CD1c-positive myeloid dendritic cell (primary cell): ENCODE results near the gene AQP11.
"Not testable (repeated sequence)": the region's sequence is repeated elsewhere in the genome, so short reads cannot be mapped to it uniquely, and the experiment has no call there.

Experiments
- DNase-seq: peaks from one replicate; pipeline ENCODE4 v3.0.0-alpha.2; 2016; ENCODE audit errors: extremely low spot score

AQP11 gene, protein sequence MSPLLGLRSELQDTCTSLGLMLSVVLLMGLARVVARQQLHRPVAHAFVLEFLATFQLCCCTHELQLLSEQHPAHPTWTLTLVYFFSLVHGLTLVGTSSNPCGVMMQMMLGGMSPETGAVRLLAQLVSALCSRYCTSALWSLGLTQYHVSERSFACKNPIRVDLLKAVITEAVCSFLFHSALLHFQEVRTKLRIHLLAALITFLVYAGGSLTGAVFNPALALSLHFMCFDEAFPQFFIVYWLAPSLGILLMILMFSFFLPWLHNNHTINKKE

DNA sequence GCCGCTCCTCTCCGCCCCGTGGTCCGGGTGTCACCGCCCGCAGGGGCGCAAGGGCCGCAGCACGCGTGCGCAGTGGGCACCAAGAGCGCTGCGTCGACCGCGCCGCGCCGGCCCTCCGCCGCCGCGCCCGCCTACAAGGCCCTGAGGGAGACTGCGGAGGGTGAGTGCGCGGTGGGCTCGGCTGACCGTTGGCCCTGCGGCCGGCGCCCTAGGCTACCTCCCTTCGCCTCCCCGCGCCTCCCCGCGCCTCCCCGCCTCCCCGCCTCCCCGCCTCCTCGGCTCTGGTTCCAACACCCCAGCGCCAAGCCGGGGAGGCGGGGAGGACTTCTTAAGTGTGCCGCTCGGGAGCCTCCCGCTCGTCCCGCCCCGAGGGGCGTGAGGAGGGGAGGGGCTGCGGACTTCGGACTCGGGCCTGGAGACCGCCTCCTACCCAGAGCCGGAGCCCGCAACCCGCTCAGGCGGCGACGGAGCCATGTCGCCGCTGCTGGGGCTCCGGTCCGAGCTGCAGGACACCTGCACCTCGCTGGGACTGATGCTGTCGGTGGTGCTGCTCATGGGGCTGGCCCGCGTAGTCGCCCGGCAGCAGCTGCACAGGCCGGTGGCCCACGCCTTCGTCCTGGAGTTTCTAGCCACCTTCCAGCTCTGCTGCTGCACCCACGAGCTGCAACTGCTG lies at the start of gene AQP11:
Gene AQP11 (plus strand): TSS at position 433 of the 673 bp plus-strand sequence. CDS start 40 bp downstream, at position 473.
- DNase-seq = peak; percentile 86

DNA sequence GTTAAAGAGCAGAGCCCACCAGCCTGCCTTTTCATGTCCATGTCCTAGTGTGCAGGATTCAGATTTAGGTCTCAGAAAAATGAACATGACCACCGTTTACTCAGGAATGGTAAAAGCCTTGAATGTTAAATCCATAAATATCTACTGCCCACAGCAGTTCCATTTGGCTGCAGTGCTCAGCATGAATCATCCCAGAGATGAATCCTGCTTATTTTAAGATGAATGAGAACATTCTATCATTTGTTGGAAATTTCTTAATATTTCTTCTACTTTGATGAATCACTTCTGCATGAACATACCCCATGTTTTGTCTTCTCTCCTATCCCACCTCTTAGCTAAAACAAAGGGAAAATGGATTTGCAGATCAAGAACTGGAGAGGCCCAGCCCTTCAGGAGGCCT lies 47.5 kb upstream of the AQP11 start:
- DNase-seq = no peak

DNA sequence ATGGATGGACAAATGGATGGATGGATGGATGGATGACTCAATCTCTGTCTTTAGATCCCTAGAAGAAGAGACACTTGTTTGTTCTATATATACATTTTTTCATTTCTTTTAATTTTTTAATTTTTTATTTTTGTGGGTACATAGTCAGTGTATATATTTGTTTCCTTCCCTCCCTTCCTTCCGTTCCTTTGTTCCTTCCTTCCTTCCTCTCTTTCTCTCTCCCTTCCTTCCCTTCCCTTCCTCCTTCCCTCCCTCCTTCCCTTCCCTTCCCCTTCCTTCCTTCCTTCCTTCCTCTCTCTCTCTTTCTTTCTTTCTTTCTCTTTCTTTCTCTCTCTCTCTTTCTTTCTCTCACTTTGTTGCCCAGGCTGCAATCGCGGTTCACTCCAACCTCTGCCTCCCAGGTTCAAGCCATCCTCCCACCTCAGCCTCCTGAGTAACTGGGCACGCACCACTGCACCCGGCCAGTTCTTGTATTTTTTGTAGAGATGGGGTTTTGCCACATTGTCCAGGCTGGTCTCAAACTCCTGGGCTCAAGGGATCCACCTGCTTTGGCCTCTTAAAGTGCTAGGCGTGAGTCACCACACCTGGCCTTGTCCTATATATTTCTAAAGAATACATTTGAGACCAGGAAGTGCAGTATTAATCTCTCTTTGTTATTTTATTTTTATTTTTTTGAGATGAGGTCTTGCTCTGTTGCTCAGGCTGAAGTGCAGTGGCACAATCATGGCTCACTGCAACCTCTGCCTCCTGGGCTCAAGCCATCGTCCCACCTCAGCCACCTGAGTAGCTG lies 42.5 kb upstream of the AQP11 start:
- no peak for DNase-seq

DNA sequence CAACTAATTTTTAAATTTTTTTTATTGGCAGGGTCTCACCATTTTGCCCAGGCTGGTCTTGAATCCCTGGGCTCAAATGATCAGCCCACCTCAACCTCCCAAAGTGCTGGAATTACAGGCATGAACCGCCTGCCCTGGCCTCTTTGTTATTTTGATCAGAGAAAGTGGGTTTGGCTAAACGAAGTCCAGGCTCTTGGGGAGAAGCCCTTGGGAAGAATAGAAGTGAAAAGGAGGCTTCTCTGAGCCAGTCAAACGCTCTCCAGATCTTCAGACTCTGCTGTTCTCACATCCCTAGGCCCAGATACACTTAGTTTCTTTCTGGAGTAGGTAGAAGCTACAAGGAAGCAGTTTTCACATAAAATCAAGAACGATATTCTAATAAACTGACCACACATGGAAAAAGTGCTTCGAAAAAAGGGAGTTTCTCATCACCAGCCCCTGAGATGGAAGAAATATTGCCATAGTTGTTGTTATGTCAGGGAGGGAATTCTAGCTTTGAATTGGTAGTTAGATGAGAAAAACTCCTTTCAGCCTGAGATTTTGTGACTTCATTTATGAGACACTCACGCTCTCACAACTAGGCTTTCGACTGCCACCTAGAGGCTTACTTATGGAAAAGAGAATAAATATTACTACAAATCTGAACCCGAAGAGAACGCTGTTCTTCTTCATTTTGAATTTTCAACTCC lies 41.7 kb upstream of the AQP11 start:
- peak; percentile 68 for DNase-seq

DNA sequence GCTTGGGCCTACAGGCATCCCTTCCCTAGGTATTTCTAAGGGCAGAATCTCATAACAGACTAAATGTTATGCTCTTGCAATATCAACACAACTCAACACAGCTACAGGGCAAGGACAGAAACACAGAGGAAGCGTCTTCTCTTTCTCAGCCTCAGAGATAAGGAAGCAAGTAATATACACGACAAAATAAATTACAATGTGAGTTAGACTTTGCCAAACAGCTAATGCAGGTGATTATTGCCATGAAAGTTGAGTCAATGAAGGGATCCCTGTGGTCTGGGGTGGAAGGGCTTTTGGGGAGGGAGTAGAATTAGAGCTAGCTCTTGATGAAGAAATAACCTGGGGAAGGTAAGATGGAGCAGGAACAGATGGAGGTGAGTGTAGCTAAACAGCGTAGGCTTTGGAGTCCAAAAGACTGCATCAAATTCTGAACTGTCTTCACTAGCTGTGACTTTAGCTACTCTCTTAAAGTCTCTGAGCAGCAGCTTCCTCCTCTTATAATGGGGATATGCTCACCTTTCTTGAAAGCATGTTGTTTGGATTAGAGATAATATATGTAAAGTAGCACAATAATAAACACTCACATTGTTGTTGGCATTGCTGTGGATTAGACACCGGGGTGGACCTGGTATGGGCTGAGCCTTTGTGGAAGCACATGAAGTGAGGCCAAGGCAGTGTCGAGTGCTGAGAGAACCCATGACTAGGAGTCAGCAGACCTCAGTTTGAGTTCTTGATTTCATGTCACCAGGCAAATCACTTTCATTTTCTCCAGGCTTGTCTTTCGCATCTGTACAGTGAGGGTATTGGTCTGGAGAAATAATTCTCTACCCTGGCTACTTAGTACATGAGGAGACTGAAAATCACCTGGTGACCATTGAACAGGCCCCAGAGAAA lies 41.0 kb upstream of the AQP11 start:
- no peak for DNase-seq

DNA sequence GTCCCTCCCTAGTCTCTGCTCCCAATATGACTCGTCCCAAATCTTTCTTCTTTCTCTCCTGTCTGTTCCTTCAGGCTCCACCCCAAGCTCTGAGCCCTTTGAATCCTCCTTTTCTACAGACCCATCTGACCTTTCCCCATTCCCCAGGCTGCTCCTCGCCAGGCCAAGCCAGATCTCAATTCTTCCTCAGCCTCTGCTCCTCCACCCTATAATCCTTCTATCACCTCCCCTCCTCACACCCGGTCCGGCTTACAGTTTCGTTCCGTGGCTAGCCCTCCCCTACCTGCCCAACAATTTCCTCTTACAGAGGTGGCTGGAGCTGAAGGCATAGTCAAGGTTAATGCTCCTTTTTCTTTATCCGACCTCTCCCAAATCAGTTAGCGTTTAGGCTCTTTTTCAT lies 38.3 kb upstream of the AQP11 start:
- not testable (repeated sequence) for DNase-seq

DNA sequence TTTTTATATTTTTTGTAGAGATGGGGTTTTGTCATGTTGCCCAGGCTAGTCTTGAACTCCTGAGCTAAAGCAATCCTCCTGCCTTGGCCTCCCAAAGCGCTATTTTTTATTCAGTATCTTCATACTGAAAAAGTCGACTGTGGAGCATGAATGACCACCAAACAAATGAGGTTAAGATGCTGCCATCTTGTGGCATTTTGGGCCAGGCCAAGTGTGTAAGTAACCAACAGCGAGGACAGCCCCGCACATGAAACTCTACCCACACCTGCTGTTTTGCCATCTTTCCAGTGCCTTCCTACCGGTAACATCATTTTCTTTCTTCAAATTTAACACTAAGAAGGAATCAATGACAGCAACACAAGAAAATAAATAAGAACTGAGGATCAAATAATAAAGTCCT lies 32.2 kb upstream of the AQP11 start:
- no peak for DNase-seq

DNA sequence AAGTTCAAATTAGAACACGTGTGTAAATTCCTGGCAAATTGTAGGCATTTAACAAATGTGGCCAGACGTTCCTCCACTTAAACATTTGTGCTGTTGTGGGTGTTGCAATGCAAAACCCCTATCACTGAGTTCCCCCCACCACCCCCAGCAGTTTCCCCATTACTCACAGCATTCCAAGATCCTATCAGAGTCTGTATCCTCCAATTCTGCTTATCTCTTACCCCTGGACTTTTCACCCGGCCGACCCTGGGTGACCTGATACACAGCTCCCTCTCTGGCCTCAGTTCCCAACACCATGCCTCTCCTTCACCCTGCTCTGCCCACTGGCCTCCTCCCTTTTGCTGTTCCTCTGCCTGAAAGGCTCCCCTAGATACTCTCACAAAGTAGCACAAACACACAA lies 31.4 kb upstream of the AQP11 start:
- no peak for DNase-seq

DNA sequence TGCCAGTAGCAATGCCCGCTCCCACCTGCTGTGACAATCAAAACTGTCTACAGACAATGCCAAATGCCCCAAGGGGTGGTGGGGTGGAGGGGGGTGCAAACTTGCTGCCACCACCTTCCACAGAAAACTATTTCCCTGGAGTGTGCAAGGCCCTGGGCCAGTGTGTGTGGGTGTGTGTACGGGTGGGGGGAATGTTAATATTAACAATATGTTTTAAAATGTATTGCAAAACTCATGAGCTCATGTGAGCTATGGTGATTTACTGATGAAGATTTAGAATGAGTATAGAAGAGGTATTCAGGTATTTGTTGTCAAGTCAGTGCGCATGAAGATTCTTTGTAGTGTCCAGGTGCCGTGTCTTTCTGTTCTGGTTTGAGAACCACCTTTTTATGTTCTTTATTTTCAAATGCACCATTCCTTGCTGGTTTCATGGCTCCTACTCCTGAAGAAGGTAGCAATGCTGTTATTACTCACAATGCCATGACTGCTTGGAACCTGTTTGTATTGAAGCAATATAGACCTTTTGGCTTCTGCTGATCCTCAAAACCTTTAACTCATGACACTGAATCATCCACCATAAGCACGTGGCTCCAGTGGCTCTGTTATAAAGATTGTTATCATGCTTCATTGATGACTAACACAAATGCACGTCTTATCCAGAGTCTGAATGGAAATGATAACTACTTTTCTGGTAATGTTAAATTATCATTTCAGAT lies 29.9 kb upstream of the AQP11 start:
- DNase-seq = no peak

DNA sequence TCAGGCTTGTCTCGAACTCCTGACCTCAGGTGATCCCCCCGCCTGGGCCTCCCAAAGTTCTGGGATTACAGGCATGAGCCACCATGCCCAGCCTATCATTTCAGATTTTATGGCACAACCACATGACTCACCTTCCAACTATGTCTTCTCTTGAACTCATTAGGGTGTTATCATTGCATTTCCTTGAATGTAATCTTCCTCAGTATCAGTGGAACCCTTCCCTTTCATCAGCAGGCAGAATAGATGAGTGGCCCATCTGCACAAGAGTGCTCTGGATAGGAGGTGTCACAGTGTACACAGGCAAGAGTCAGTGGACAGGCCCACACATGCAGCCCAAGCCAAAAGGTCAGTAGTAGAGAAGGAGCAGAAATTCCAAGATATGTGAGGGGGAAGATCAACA lies 29.1 kb upstream of the AQP11 start:
- DNase-seq = no peak

DNA sequence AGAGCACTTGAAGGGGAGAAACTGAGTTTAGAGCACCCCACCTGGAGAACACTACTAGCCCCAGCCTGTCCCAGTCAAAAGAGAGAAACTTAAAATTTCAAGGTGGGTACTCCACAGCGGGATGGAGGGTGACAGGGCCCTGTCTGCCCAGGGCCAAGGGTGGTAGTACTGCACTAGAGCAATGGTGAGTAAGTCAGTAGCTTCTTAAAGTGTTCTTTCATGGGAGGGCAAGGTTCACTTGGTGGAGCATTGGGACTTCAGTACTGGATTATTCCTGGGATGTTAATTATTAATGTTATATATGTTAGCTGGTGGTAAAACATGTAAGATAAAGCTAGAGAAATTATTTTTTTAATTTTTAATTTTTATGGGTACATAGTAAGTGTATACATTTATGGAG lies 28.5 kb upstream of the AQP11 start:
- DNase-seq = no peak

DNA sequence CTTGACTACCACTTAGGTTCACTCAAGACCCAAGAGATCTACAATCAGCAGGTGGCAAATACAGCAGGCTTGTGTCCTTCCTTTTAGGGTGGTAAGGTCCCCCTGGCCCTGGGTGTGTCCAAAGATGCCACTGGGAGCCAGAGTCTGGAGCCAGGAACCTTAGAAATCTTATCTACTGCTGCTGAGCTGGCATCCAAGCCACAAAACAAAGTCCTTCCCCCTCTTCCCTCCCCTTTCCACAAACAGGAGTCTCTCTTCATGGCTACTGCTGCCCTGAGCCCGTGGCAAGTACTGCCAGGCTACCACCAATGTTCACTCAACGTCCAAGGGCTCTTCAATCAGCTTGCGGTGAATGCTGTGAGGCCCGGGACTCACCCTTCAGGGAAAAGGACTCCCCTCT lies 21.4 kb upstream of the AQP11 start:
- no peak for DNase-seq

DNA sequence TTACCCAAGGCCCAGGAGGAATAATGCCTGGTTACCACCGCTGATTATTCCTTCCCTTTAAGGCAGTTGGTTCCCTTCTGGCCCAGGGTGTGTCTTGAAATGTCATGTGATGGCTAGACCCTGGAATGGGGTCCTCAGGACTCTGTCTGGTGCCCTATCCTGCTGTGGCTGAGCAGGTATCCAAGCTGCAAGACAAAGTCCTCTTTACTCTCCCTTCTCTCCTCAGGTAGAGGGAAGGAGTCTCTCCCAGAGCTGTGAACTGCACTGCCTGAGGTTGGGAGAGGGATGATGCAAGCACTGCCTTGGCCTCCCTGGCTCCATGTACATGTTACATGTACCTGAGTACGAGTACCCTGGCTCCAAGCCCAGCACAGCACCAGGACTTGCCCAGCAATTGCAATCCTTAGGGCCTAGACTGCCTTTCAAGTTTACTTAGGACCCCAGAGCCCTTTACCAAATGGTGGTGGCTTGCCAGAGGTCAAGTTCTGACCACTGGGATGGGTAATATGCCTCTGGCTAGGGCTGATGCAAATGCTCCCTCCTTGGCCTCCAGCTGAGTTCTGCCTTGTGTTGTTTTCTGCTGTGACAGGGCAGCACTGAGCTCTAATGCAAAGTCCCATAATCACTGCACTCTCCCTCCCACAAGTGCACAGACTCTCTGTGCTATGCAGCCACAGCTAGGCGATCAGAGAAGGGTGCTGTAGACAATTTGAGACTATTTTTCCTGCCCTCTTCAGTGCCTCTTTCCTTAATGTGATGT lies 20.7 kb upstream of the AQP11 start:
- no peak for DNase-seq

DNA sequence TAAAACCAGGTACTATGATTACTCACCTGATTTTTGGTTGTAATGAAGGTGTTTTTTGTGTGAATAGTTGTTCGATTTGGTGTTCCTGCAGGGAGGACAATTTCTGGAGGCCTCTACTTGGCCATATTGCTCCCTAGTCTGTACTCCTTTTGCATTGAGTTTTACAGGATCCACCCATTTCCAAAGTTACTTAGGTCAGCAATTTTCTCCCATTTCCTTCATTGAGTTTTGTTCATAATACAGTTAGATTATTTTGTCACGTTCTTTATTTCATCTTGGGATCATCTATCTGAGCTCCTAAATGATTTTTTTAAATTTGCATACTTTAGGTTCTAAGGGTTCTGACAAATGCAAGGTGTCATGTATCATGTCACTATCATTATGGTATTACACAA lies 20.1 kb upstream of the AQP11 start:
- no peak for DNase-seq

DNA sequence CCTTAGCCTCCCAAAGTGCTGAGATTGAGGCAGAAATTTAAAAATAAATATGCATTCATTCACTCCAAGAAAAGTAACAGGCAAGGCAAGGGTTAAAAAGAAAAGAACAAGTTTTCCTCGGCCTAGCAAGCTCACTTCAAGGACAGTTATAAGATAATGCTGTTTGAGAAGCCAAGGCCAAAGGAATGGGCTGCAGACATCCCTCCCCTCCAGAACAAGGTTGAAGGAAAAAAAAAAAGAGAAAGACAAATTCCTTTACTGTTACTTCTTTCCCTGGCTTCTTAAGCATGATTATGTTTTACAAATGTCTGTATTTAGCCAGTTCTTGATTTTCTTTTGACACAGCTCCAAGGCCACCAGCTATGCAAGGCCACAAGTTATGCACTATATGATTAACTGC lies 18.9 kb upstream of the AQP11 start:
- DNase-seq = not testable (repeated sequence)

DNA sequence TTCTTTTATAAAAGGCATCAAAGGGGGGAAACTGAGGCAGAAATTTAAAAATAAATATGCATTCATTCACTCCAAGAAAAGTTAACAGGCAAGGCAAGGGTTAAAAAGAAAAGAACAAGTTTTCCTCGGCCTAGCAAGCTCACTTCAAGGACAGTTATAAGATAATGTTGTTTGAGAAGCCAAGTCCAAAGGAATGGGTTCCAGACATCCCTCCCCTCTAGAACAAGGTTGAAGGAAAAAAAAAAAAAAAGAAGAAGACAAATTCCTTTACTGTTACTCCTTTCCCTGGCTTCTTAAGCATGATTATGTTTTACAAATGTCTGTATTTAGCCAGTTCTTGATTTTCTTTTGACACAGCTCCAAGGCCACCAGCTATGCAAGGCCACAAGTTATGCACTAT lies 14.3 kb upstream of the AQP11 start:
- not testable (repeated sequence) for DNase-seq

DNA sequence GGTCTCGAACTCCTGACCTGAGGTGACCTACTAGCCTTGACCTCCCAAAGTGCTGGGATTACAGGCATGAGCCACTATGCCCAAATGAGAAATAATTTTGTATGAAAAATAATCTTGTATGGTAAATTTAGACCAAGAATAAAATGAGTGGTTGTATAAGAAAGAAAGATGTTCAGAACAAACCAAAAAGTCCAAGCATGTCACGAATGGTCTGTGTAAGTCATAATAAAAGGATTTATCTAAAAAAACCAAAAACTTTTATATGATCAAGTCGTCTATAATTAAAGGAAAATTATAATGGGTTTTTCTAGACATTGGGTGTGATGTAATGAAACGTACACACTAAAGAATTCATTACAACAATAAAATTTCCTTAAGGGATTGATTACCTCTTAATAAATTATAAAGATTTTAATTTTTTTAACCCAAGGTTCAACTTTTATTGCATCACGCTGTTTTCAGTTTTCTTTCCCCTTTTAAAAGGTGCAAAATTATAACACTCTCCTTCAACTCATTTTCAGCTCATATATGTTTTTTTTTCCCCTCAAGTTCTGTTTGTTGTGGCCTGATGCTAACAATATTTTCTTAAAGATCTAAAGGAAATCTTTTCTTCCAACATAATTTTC lies 8.9 kb upstream of the AQP11 start:
- DNase-seq = no peak

DNA sequence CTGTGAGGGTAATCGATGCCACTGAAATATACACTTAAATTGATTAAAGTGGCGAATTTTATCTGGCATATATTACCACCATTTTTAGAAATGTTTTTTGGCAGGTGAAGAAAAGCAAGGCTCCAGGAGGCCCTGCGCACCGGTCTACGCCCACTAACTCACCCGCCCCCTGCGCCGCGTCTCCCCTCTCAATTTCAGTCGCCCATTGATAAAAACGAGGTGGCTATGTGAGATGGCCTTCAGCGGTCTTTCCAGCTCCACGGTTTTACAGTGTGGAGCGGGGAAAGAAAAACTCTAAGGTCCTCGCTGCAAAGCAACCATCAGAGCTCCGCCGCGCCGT lies 602 bp upstream of the AQP11 start:
- DNase-seq = no peak

DNA sequence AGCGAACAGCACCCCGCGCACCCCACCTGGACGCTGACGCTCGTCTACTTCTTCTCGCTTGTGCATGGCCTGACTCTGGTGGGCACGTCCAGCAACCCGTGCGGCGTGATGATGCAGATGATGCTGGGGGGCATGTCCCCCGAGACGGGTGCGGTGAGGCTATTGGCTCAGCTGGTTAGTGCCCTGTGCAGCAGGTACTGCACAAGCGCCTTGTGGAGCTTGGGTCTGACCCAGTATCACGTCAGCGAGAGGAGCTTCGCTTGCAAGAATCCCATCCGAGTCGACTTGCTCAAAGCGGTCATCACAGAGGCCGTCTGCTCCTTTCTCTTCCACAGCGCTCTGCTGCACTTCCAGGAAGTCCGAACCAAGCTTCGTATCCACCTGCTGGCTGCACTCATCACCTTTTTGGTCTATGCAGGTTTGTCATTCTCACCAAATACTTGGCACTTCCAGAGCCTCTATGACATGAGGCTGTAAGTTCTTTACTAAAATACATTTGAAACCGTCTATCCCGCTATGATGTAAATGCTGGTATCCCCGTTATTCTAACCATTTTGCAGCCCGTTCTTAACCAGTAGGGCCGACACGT lies 535 bp downstream of the AQP11 start:
- no peak for DNase-seq
